PC-9 (cell line): ENCODE data around the gene COLEC11. TPM values are rescaled to one million over a fixed set of nuclear protein-coding genes. Genes with fewer than 3 reads are reported as not detected.

Experiments used
- BruUV-seq: library from RNA; stranded (reverse); fragments of 400-500 nt; replicated peaks from 2 replicates; lab custom pipeline; 2021; lab: Mats Ljungman, UMichigan
- CTCF ChIA-PET: fragments of 300-600 bp; sonication (Branson Sonifier 250); formaldehyde crosslinking; loops from one replicate; lab custom pipeline; 2022; ENCODE audit warnings: antibody characterized with exemption; lab: Charles Lee
- POLR2A ChIA-PET: fragments of 300-600 bp; sonication (Branson Sonifier 250); formaldehyde crosslinking; loops from one replicate; lab custom pipeline; 2022; ENCODE audit warnings: antibody characterized with exemption; ENCODE audit not compliant: unreplicated experiment; lab: Charles Lee
- DNase-seq, 2 experiments: peaks; one replicate each; pipeline versions ENCODE4 v3.0.0 to v3.0.0-alpha.2; 2015 to 2022; ENCODE audit warnings: mixed read lengths in 1 of 2
- H2AFZ ChIP-seq: fragments of 200-600 bp; sonication (generic); 2 replicates; pipeline ENCODE4 v1.8.1; 2017; ENCODE audit warnings: antibody characterized with exemption
- H3F3A ChIP-seq: fragments of 200-600 bp; sonication (generic); 2 replicates; pipeline ENCODE4 v1.8.1; 2017; ENCODE audit warnings: antibody characterized with exemption, mild to moderate bottlenecking, low read depth; ENCODE audit not compliant: insufficient read depth
- H3K27ac ChIP-seq: fragments of 200-600 bp; sonication (generic); 2 replicates; pipeline ENCODE4 v1.6.1; 2016; ENCODE audit warnings: mixed run types
- H3K27me3 ChIP-seq: fragments of 200-600 bp; sonication (generic); 2 replicates; pipeline ENCODE4 v1.6.1; 2016; ENCODE audit warnings: low read depth, mixed run types; ENCODE audit not compliant: insufficient read depth
- H3K36me3 ChIP-seq: fragments of 200-600 bp; sonication (generic); 2 replicates; pipeline ENCODE4 v1.6.1; 2016; ENCODE audit warnings: low read depth, mixed run types
- H3K4me1 ChIP-seq: fragments of 200-600 bp; sonication (generic); replicated peaks from 2 replicates; pipeline ENCODE4 v1.6.1; 2016; ENCODE audit warnings: mixed run types; ENCODE audit not compliant: insufficient read depth
- H3K4me2 ChIP-seq: fragments of 200-600 bp; sonication (generic); 2 replicates; pipeline ENCODE4 v1.6.1; 2017; ENCODE audit warnings: mixed run types
- H3K4me3 ChIP-seq: fragments of 200-600 bp; sonication (generic); 2 replicates; pipeline ENCODE4 v1.6.1; 2016; ENCODE audit warnings: mixed run types
- H3K79me2 ChIP-seq: fragments of 200-600 bp; sonication (generic); 2 replicates; pipeline ENCODE4 v1.6.1; 2017; ENCODE audit warnings: low read depth, mixed run types
- H3K9me2 ChIP-seq: fragments of 200-600 bp; sonication (generic); 2 replicates; pipeline ENCODE4 v1.8.1; 2017; ENCODE audit warnings: mild to moderate bottlenecking; ENCODE audit not compliant: insufficient read depth
- H3K9me3 ChIP-seq: fragments of 200-600 bp; sonication (generic); 2 replicates; pipeline ENCODE4 v1.8.1; 2016; ENCODE audit warnings: low read depth; ENCODE audit not compliant: insufficient read depth
- H4K20me1 ChIP-seq: fragments of 200-600 bp; sonication (generic); 2 replicates; pipeline ENCODE4 v1.8.1; 2017; ENCODE audit not compliant: insufficient read depth
- CTCF ChIP-seq: fragments of 200-600 bp; sonication (generic); conservative IDR thresholded peaks from 2 replicates; pipeline ENCODE4 v1.6.1; 2017; ENCODE audit warnings: mixed run types, antibody characterized with exemption, mild to moderate bottlenecking, moderate library complexity
- EZH2 ChIP-seq: fragments of 200-600 bp; sonication (generic); IDR thresholded peaks from 2 replicates; pipeline ENCODE4 v1.8.0; 2017; ENCODE audit warnings: antibody characterized with exemption, low read depth
- intact Hi-C: fragments of 100-400 bp; cut with micrococcal nuclease; formaldehyde crosslinking; loops from one replicate; pipeline ENCODE4 v1.10.0; 2022; ENCODE audit not compliant: unreplicated experiment
- total RNA-seq: library from RNA; stranded (reverse); gene quantifications from 2 replicates; pipeline ENCODE4 v1.2.3, GENCODE V29; 2021

Gene COLEC11
- total RNA-seq, 1 experiment from 2014 or later, result 2.4 TPM

- intact Hi-C loops, result no loop called here
- no peak for TF ChIP-seq EZH2
- no peak for TF ChIP-seq CTCF
These were observed 70.0 kb downstream of the COLEC11 start for GRCh38 chr2:3664925-3665324.

GRCh38 chr2:3665886-3666612, 71.1 kb downstream of the COLEC11 start:
- Histone ChIP-seq H3K4me2 (no peak overlapping the region), H3F3A (no peaks in the 10 kb centered on the region), H4K20me1 (no peaks in the 10 kb centered on the region), H3K36me3 (no peaks in the 10 kb centered on the region), H3K27me3 (peaks cover 58% of the 10 kb centered on the region), H3K79me2 (no peaks in the 10 kb centered on the region), H3K27ac (no peak overlapping the region), H3K9me3 (no peaks in the 10 kb centered on the region; the same call in 1 of the 2 replicates), H3K4me1 (no peaks in the 10 kb centered on the region), H3K4me3 (no peak overlapping the region), H3K9me2 (no peaks in the 10 kb centered on the region), H2AFZ (no peak overlapping the region)
- intact Hi-C loops, result no loop called here
- no peak for TF ChIP-seq CTCF
- no peak for TF ChIP-seq EZH2
- DNase-seq, result no peak
- BruUV-seq, result no TSS peak
- ChIA-PET CTCF (no interaction called here), POLR2A (no interaction called here)

More at GRCh38 chr2:3664925-3665324, 70.0 kb downstream of the COLEC11 start:
- no peaks in the 10 kb centered on the region for H3F3A ChIP-seq
- no peak overlapping the region for H2AFZ ChIP-seq
- POLR2A ChIA-PET, result no interaction called here
- H3K4me1 ChIP-seq, result no peaks in the 10 kb centered on the region
- H3K4me3 ChIP-seq, result no peak overlapping the region
- DNase-seq, result peak; percentile 18 to 55
- CTCF ChIA-PET, result interaction anchor here (0.7 kb wide), 1 partner anchor 182 kb away, joined by 4 read pairs; no protein-coding TSS in a partner anchor
- H3K36me3 ChIP-seq, result no peaks in the 10 kb centered on the region
- no peaks in the 10 kb centered on the region; the same call in 1 of the 2 replicates for H3K9me3 ChIP-seq
- no TSS peak for BruUV-seq
- H3K79me2 ChIP-seq, result no peaks in the 10 kb centered on the region
- no peak overlapping the region for H3K27ac ChIP-seq
- H4K20me1 ChIP-seq, result no peaks in the 10 kb centered on the region
- H3K9me2 ChIP-seq, result no peaks in the 10 kb centered on the region
- H3K4me2 ChIP-seq, result no peak overlapping the region
- H3K27me3 ChIP-seq, result peaks cover 46% of the 10 kb centered on the region

DNA sequence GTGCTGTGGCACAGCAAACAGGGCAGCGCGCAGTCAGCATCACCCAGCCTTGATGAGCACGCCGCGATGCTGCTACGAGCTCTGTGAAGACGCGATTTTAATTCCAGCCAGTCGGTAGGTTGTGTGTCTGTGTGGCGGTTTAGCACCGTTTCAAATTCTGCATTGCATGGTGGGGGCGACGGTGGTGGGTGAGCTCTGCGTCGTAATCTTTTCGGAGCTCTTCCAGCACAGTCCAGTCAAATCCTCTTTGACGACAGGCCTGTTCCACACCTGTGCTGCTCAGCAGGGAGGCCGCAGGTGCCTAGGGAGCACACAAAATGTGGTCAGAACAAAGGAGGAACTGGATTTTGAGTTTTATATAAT, 71.7 kb downstream of the COLEC11 start:
- Histone ChIP-seq H3K36me3 (no peaks in the 10 kb centered on the region), H3K27ac (no peak overlapping the region), H3K27me3 (peaks cover 63% of the 10 kb centered on the region), H3K9me2 (no peaks in the 10 kb centered on the region), H3F3A (no peaks in the 10 kb centered on the region), H3K4me2 (no peak overlapping the region), H3K4me3 (no peak overlapping the region), H2AFZ (no peak overlapping the region), H3K79me2 (no peaks in the 10 kb centered on the region), H4K20me1 (no peaks in the 10 kb centered on the region), H3K9me3 (no peaks in the 10 kb centered on the region), H3K4me1 (no peaks in the 10 kb centered on the region)
- ChIA-PET CTCF (no interaction called here), POLR2A (no interaction called here)
- DNase-seq, result no peak
- no peak for TF ChIP-seq CTCF
- TF ChIP-seq EZH2, result no peak
- intact Hi-C loops, result no loop called here
- no TSS peak for BruUV-seq
